ENCODE measurements around the gene UBLCP1. TPM values are rescaled to one million over a fixed set of nuclear protein-coding genes. Genes with fewer than 3 reads are reported as not detected.
A peak's percentile ranks its signal among the peaks of the same experiment; 100 is the strongest.

The UBLCP1 gene
- total RNA-seq, 4 donors from 2014 or later: 17.7 to 20.9 (median 18.8) TPM

DNA sequence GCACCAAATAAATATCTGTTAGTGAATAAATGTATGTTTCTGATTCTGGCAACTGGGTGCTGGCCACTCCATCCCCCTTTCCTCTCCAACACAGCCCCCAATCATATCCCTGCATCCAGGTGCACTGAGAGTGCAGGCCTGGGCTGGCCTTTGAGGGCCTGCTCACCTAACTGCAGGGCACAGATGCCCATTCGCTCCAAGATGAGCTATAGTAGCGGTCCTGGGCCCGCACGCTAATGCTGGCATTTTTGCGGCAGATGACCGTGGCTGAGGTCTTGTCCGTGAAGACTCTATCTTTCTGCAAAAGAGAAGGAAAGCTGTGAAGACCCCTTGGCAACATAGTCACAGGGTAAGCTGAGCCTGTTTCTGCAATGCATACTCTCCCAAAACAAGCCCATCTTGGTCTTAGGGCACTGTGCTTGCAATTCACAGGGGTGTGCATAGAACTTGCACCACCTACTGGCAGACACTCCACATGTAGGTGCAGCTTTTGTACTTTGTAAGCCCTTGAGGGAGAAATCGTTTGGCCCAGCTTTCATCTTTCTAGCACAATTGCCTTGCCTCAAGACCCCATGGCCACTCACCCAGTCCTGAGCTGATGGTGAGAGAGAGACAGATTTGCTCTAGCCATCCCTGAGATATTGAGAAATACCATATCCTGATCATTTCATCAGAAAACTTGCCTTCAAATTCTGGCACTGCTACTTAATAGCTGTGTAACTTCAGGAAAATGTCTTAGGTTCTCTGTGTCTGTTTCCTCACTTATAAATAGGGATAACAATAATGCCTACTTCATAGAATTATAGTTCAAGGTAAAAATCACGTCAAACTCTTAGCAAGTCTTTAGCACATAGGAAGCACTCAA, 53.7 kb downstream of the UBLCP1 start:
- H3K9me3 ChIP-seq: no peaks in the 10 kb centered on the region
- DNase-seq (ENCODE audit: low spot score in 2 of 2): no peak
- peaks cover 5% of the 10 kb centered on the region for H3K27me3 ChIP-seq
- no peaks in the 10 kb centered on the region for H3K36me3 ChIP-seq
- no peak overlapping the region for H3K4me3 ChIP-seq
- 82% methylated on average over 9 of the region's 9 CpGs for WGBS
- H3K4me1 ChIP-seq: no peaks in the 10 kb centered on the region
- no peak overlapping the region for H3K27ac ChIP-seq
- TF ChIP-seq POLR2AphosphoS5 (IDR thresholded peaks at IDR 0.05): no peak
- TF ChIP-seq, protein P1, sequence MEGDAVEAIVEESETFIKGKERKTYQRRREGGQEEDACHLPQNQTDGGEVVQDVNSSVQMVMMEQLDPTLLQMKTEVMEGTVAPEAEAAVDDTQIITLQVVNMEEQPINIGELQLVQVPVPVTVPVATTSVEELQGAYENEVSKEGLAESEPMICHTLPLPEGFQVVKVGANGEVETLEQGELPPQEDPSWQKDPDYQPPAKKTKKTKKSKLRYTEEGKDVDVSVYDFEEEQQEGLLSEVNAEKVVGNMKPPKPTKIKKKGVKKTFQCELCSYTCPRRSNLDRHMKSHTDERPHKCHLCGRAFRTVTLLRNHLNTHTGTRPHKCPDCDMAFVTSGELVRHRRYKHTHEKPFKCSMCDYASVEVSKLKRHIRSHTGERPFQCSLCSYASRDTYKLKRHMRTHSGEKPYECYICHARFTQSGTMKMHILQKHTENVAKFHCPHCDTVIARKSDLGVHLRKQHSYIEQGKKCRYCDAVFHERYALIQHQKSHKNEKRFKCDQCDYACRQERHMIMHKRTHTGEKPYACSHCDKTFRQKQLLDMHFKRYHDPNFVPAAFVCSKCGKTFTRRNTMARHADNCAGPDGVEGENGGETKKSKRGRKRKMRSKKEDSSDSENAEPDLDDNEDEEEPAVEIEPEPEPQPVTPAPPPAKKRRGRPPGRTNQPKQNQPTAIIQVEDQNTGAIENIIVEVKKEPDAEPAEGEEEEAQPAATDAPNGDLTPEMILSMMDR (IDR thresholded peaks at IDR 0.05): peak; percentile 2 to 42

DNA sequence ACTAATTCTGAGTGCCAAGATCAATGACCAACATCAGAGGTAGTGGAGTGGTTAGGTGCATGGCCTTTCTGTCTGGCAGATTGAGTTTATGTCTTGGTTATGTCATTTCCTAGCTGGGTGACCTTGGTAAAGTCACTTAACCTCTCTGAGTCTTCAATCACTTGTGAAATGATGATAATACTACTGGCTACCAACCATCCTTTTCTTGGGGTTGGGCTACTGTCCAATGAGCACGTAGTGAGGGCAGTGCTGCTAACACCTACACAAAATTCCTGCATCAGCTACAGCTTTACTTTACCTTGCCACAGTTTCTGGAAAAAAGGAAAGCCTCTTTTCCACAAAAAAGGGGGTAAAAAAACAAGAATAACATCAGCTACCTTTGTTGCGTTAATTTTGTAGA, 54.8 kb downstream of the UBLCP1 start:
- H3K4me1 ChIP-seq: no peaks in the 10 kb centered on the region

DNA sequence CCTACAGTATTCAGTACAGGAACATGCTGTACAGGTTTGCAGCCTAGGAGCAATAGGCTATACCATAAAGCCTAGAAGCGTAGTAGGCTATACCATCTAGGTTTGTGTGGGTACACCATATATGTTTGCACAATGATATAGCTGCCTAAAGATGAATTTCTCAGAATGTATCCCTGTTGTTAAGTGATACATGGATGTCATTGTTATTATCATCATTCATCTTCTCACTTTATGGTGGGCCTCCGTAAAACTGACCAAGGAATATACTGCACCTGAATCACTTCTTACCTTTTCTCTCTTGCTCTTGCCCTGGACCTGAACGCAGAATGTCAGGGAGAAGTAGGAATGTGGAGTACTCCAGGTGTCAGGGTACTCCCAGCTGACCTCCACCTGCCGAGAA, 55.4 kb downstream of the UBLCP1 start:
- Histone ChIP-seq H3K4me1 (no peaks in the 10 kb centered on the region), H3K4me3 (no peak overlapping the region), H3K27ac (no peak overlapping the region), H3K27me3 (no peaks in the 10 kb centered on the region), H3K9me3 (no peaks in the 10 kb centered on the region), H3K36me3 (no peaks in the 10 kb centered on the region)
- no peak for DNase-seq (ENCODE audit: low spot score in 2 of 2)
- TF ChIP-seq, protein P1 (IDR thresholded peaks at IDR 0.05): no peak
- TF ChIP-seq POLR2AphosphoS5 (IDR thresholded peaks at IDR 0.05) (no peak), EP300 (IDR thresholded peaks at IDR 0.05) (no peak), POLR2A (IDR thresholded peaks at IDR 0.05) (no peak)
- WGBS: 87% methylated on average over 4 of the region's 4 CpGs

More for the DNA sequence above, 54.8 kb downstream of the UBLCP1 start:
- no peak overlapping the region for H3K4me3 ChIP-seq
- no peaks in the 10 kb centered on the region for H3K9me3 ChIP-seq
- H3K27me3 ChIP-seq: no peaks in the 10 kb centered on the region
- no peak for DNase-seq (ENCODE audit: low spot score in 2 of 2)
- no peaks in the 10 kb centered on the region for H3K36me3 ChIP-seq
- TF ChIP-seq, protein P1 (IDR thresholded peaks at IDR 0.05): no peak
- TF ChIP-seq POLR2A (IDR thresholded peaks at IDR 0.05): no peak
- no peak for TF ChIP-seq POLR2AphosphoS5 (IDR thresholded peaks at IDR 0.05)
- TF ChIP-seq EP300 (IDR thresholded peaks at IDR 0.05): no peak
- WGBS: 62% methylated on average over 2 of the region's 2 CpGs
- H3K27ac ChIP-seq: no peak overlapping the region

DNA sequence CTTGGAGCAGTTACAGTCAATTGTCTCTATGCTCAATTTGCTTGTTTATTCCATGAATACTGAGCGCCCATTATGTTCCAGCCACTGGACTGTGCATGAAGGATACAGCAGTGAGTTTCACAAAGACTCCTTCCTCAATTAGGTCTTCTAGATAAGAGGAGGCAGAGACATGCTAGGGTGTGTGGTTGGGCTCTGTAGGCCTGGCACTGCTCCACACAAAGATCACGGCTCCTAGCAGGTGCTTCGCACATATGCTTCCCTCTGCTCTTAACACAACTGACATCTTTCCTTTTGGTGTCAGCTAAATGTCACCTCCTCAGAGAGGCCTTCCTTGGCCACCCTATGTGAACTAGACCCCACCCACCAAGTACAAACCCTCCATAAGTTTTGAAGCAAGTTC, 56.3 kb downstream of the UBLCP1 start:
- Histone ChIP-seq H3K4me3 (no peak overlapping the region), H3K27ac (no peak overlapping the region), H3K4me1 (no peaks in the 10 kb centered on the region), H3K27me3 (no peaks in the 10 kb centered on the region), H3K9me3 (no peaks in the 10 kb centered on the region), H3K36me3 (no peaks in the 10 kb centered on the region)
- DNase-seq (ENCODE audit: low spot score in 2 of 2): no peak
- no peak for TF ChIP-seq POLR2AphosphoS5 (IDR thresholded peaks at IDR 0.05)
- 77% methylated on average over 3 of the region's 3 CpGs for WGBS

DNA sequence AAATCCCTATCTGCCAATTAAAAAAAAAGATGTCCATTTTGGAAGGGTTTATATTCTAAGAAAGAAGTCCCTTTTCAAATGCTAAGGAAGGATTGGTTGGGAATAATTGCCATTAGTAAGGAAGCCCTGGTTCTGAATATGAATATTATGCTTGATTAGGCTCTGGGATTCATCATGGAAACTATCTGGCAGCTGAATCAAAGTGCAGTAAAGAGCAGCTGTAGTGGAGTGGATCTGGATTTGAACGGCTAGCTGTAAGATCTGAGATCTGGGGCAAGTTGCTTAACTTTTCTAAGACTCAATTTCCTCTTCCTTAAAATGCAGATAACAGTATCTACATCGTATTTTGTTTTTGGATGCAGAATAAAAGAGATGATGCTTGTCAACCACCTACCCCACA, 56.7 kb downstream of the UBLCP1 start:
- H3K4me1 ChIP-seq: no peaks in the 10 kb centered on the region
- no peak overlapping the region for H3K27ac ChIP-seq
- WGBS: 71% methylated on average over 2 of the region's 2 CpGs
- H3K9me3 ChIP-seq: no peaks in the 10 kb centered on the region
- no peak for DNase-seq (ENCODE audit: low spot score in 2 of 2)
- no peak for TF ChIP-seq EP300 (IDR thresholded peaks at IDR 0.05)
- no peak for TF ChIP-seq POLR2AphosphoS5 (IDR thresholded peaks at IDR 0.05)
- no peak for TF ChIP-seq POLR2A (IDR thresholded peaks at IDR 0.05)
- TF ChIP-seq, protein P1 (IDR thresholded peaks at IDR 0.05): no peak
- H3K27me3 ChIP-seq: no peaks in the 10 kb centered on the region
- H3K4me3 ChIP-seq: no peak overlapping the region
- no peaks in the 10 kb centered on the region for H3K36me3 ChIP-seq
